Neural progenitor cell (in vitro differentiated cells): ENCODE data around the gene COX19.

Experiments used
- CTCF ChIP-seq: fragments of 200-600 bp; sonication (generic); IDR thresholded peaks from 2 replicates; pipeline ENCODE4 v1.5.1; 2017; ENCODE audit warnings: antibody characterized with exemption, mild to moderate bottlenecking
- EZH2 ChIP-seq: fragments of 200-600 bp; sonication (generic); IDR thresholded peaks from 2 replicates; pipeline ENCODE4 v1.6.1; 2017; ENCODE audit warnings: antibody characterized with exemption, mild to moderate bottlenecking, moderate library complexity

- TF ChIP-seq CTCF (no peak), EZH2 (no peak)
These were observed 44.0 kb upstream of the COX19 start for GRCh38 chr7:1019255-1019785.
